Activated gamma-delta T cell treated with Interleukin-2 at 50 U/mL for 16 hours (primary cell): Measurements from ENCODE around the gene RNU1-3.
A peak's percentile ranks its signal among the peaks of the same experiment; 100 is the strongest.
"Not testable (repeated sequence)": the region's sequence is repeated elsewhere in the genome, so short reads cannot be mapped to it uniquely, and the experiment has no call there.

Source experiments
- DNase-seq: peaks from one replicate; pipeline ENCODE4 v3.0.0-alpha.2; 2020

The RNU1-3 gene

DNA sequence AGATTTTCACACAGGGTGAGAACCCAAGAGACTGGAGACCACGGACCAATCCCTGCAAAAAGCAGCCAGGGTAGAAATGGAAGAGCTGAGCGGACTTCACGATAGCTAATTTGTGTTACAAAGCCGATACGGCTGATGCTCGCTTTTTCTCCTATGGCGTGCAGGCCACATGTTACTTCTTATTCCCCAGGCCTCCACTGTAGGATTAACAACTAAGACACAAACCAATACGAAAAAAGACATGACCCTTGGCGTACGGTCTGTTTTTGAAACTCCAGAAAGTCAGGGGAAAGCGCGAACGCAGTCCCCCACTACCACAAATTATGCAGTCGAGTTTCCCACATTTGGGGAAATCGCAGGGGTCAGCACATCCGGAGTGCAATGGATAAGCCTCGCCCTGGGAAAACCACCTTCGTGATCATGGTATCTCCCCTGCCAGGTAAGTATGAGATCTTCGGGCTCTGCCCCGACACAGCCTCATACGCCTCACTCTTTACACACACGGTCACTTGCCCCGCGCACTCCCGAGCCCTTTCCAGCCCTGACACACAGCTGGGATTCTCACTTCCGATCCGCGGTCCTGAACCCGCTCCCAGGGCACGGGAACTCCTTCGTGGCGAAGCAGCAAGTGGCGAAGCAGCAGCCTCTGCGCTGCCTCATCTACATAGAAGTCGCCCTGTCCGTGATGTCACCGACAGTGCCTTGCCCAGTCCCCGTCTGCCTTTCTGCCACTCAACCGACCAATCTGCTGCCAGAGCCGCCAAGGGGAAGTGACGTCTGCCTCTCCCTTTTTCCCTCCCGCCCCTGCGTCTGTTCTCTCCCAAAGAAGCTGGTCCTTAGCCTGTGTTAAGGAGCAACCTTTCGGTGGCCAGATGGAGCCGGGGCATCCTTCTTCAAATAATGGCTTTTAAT is at the start of gene RNU1-3:
RNU1-3 (minus strand) TSS at position 447 of the 912 bp plus-strand sequence.
- not testable (repeated sequence) for DNase-seq

DNA sequence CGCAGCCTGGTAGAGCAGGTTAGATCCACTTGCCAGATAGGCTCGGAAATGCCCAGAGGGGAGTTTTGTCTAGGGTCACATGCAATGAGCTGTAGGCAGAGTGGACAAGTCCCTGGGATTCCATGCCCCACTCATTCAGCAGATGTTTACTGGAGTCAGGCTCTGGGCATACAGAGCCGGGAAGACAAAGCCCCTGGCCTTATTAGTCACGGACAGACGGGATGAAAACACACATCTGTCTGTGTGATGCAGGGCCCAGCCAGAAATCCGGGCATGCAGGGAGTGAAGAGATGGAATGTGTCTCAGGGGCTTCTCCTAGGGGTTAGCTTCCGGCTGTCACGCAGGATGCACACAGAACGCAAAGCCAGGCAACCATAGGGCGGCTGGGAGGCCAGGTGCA is 46.7 kb upstream of the RNU1-3 start:
- not testable (repeated sequence) for DNase-seq

DNA sequence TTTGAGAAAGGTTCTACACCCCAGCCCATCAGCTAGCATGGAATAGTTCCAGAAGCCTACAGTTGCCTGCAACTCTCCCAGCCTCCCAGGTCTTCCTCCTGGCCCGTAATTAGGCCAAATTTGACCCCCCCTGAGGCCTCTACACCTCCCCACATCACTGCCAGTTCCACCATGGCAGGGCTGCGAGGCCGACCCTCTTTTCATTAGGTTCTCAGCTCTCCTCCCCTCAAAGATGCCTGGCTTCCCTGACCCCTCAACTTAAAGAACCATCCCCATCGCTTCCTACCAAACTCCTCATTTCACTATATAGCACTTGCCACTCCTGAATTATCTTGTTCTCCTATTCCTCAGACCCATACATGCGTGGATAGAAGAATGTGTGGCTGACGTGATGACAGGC is 46.2 kb upstream of the RNU1-3 start:
- DNase-seq: not testable (repeated sequence)

DNA sequence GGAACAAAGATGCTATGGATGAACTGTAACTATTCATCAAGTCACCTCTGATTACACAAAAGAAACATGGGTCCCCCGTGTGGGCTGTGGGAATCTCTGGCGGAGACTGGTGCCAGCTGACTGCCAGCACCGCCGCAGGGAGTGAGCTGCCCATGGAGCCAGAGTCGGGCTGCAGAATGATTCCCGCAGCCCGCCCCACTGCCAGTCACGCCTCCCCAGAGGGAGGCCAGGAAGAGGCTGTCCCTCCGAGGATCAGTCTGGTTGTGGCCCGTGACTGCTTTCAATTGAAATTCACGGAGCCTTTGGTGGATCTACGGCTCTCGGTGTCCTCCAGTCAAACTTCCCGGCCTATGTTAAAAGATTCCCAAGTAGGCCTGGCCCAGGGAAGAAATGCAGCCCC is 45.8 kb upstream of the RNU1-3 start:
- DNase-seq: not testable (repeated sequence)

DNA sequence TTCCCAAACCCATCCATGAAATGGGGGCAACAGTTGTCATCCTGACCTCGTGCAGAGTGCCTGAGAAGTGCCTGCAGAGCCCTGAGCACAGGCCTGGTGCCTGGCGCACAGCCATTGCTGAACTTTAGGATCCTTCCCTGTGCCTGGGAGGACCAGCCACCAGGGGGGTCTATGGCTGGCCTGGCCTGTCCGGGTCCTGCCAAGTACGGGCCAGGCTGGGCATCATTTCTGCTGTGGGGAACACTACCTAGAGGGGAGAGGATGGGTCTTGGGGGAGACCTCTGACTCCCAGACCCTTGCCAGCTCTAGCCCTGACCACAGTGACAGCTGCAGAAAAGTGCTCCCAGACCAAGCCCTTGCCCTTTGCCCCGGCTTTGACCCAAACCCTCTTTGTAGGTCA is 45.4 kb upstream of the RNU1-3 start:
- not testable (repeated sequence) for DNase-seq

DNA sequence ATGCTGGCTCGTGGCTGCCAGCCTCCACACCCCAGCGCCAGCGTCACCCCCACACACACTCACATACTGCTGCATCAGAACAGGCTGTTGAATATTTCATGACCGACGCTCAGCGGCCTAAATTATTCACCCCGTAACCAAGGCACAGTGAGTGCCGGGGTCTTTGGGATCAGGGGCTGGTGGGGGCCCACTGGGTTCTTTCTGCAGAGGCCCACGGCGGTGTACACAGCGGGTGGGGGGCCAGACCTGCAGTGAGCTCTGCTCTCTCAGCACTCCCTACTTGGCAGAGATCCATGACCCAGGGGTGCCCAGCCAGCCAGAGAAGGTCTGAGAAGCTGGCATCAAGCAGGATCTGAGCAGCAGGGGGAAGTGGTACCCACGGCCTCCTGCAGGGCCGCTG is 43.9 kb upstream of the RNU1-3 start:
- DNase-seq: not testable (repeated sequence)

DNA sequence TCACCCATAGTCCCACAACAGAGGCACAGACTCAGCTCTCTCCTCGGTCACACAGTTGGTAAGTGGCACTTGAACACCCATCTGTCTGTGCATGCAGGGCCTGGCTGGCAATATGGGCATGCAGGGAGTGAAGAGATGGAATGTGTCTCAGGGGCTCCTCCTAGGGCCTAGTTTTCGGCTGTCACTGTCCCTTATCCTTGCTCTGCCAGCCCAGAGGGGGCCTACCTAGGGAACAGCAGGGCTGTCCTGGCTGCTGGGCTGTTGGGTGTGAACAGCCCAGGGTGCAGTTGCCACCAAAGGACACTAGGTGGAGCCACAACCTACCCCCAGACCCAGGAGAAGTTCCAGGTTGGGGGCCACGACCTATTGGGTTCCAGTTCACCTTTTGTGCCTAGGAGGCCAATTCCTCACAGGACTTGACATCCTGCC is 42.9 kb upstream of the RNU1-3 start:
- peak; percentile 44 for DNase-seq

DNA sequence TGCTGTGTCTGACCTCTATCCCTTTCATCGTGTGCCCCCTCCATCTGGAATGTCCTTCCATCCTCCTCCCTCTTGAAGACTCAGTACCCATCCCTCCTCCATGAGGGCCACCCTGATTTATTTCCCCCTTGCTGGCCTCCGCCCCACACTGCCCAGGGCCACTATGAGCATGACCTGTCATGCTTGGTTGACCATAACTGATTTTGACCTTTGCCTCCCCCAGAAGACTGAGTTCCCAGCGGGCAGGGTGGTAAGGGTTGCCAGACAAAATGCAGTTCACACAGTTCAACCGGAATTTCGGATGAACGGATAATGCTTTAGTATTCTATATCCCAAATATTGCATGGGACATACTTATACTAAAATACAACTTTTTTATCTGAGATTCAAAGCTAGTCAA is 42.0 kb upstream of the RNU1-3 start:
- DNase-seq: not testable (repeated sequence)

DNA sequence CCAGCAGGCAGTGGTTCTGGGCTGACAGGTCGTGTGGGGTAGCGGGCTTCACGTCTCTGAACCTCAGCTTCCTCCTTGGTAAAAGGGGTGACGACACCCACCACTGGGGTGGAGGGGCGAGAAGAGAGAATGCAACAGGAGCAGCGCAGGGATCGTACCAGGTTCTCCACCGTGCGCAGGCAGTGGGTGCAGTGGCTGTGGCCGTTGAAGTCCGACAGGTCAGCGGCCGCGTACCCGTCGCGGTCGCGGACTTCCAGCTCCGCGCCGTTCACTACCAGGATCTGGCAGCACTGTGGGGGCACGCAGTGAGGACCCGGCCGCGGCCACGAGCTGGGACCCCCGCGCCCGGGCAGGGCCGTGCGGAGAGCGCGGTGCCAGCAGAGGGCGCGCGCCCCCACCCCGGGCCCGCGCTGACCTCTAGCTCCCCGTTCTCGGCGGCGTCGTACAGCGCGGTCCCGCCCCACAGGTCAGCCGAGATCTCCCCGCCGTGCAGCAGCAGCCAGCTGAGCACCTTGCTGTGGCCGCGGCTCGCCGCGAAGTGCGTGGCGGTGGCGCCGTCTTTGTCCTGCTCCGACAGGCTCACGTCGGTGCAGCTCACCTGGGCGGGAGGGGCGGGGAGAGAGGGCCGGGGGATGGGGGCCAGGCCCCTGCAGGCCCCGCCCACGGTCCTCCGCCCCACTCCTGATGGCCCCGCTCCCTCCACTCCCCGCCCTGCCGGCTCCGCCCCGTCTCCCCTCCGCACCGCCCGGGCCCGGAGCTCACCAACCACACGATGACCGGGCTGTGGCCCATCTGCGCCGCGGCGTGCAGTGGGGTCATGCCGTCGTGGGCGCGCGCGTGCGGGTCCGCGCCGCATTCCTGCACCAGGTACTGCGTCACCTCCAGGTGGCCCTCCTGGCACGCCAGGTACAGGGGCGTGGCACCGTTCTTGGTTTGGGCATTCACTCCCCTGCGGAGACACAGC is 40.7 kb upstream of the RNU1-3 start:
- not testable (repeated sequence) for DNase-seq

DNA sequence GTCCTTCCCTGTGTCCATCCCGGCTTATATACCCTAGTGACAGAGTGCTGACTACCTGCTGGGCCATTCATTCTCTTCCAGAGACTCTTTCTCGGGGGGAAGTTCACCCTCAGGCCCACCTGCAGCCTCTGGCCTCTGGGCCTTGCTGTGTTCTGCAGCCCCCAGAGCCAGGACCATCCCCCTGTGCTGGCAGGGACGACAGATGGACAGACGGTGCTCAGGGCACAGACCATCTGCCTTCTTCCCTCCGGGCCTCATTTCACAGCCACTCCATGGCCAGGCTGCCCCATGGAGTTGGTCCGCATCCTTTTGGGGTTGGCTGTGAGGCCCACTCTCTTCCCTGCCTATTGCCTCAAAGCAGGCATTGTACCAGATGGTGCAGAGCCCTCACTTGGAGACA is 39.6 kb upstream of the RNU1-3 start:
- not testable (repeated sequence) for DNase-seq

DNA sequence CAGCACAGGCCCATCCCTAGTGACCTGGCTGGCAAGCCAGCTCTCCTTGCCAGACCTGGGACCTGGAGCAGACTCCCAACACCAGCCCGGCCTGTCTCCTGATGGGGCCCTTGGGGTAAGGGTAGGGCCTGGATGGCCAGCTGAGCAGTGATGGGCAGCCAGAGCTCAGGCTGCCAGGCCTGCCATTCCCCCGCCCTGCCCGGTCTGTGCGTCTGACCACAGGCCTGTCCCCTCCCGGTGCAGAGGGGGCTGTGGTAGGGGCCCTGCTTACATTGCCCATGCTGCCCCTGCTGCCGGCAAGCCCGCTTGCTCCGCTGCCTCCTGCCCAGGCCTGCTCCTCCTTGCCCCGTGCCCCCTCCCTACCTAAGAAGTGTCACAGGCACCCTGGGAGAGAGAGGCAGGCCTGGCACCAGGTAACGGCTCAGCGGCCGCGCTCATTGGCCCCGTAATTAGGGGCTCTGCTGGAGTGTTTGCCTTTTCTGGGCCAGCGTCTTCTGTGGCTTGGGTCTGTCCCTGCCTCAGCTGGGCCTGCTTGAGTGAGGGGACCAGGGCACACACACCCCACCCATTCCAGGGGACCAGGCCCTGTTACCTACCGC is 37.9 kb upstream of the RNU1-3 start:
- DNase-seq: not testable (repeated sequence)

DNA sequence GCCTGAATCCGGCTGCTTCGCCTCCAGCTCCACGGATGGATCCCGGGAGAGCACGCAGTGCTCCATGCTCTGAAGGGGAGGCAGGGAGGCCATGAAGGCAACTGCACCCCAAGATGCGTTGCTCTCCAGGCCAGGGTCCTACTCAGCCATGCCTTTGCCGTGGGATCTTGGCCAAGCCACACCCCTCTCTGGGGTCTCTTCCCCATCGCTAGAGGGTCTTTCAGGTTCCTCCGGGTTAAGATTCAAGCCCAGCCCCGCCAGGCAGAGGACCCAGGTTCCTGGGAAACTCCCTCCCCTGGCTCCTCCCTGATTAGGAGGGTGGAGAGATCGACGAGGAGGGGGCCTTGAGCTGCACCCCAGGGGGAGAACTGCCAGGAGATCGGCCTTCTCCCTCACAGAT is 37.3 kb upstream of the RNU1-3 start:
- not testable (repeated sequence) for DNase-seq

DNA sequence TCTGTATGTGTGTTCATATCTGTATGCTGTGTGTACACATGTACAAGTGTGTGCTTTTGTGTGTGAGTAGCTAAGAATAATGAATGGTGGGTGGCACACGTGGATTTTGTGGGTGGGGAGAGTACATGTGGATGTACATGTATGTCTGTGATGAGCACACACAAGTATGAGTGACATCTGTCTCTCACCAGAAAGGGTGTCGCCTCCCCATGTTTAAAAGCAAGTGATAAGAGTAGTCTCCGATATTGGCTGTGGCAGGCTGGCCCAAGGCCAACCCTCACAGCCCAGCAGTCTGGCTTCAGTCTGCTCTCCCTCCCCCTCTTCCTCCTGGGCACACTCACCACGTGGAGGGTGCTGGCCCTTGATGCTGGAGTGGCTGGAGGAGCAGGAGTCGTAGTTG is 36.9 kb upstream of the RNU1-3 start:
- DNase-seq: not testable (repeated sequence)

DNA sequence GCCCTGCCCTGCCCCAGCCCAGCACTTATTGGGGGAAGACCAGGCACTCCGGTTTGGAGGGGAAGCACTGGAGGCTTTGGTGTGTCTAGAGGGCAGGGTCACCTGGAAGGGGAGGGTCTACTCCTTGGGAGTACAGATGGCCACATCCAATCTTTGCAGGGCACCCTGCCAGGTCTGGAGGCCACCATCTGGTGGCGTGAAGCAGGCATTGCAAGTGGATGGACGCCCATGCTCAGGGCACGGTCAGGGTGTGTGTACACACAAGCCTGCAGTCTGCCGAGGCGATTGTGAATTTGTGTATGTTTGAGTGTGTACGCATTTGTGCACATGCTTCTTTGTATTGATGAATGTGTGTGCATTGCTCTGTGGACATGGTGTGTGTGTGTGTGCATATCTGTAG is 36.4 kb upstream of the RNU1-3 start:
- DNase-seq: not testable (repeated sequence)

DNA sequence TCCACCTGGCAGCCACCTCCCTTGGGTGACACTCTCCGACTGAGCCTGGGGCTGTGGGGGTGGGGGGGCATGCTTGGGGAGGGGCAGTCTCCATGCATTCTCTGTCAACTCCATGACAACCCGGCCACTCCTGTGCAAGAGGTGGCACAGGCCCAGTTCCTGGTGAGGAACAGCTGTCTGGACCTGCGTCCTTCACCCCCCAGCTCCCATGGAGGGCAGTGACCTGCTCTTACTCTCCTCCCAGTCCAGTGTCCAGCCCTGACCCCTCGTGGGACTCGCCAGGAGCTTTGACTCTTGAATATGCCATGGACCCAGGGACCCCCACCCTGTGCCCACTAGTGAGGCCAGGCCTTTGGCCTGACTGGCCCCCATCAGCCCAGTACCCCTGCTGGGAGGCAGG is 35.5 kb upstream of the RNU1-3 start:
- DNase-seq: not testable (repeated sequence)

DNA sequence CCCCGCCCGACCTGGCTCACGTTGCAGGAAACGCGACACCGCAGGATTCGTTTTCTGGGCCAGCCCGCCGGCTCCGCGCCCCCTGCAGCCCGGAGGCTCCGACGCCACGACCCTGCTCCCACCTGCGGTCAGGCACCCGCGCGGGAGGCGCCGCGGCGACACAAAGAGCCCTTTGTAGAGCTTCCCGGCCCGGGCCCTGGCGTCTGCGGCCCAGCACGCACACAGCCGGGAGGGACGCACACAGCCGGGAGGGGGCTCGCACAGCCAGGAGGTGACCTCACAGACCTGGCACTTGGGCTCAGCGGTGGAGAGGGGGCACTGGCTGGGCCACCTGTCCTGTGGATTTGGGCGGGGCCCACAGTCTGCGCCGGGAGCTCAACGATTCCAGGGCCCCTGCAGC is 34.4 kb upstream of the RNU1-3 start:
- DNase-seq: not testable (repeated sequence)

DNA sequence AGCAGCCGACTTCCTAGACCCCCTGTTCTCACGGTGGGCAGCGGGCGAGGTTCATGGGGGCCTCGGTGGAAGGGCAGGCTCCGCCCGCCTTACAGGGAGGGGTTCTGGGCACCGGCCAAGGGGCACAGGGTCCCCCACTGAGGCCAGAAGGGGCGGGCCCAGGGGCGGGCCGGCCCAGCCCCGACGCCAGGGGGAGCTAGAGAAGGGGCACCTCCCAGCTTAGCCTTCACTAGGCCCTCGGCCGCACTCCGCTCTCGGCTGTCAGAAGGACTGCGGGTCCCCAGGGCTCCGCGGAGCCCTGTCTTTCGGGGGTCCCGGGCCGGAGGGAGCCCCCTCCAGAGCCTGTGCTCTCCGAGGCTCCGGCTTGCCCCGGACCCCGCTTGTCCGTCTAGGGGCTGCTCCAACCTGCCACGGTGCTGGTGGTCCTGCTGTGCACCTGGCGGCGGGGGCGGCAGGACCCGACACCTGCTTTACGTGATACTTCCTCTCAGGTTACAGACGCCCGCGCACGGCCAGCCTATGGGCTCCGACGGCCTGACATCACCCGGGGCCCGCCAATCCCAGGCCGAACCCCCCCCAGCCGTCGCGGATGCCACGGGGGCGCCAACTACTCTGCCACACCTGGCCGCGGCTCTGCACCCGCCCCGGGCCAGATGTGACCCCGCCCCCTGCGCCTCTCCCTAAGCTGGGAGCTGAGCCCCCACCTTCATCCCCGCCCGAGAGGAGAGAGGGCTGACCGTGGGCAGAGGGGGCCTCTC is 33.6 kb upstream of the RNU1-3 start:
- DNase-seq: not testable (repeated sequence)

DNA sequence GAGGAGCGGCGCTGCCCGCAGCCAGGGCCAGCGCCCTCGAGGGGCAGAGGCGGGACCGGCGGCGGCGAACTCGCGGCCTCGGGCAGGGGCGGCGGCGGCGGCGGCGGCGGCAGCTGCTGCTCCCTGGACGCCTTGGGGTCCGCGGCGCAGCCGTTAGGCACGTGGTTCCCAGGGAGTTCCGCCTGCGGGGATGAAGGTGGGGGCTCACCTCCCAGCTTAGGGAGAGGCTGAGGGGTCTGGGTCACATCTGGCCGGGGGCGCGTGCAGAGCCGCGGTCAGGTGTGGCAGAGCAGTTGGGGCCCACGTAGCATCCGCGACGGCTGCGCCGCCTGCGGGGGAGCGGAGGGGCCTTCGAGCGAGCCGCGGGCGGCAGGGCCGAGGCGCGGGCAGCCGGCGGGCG is 32.7 kb upstream of the RNU1-3 start:
- not testable (repeated sequence) for DNase-seq

DNA sequence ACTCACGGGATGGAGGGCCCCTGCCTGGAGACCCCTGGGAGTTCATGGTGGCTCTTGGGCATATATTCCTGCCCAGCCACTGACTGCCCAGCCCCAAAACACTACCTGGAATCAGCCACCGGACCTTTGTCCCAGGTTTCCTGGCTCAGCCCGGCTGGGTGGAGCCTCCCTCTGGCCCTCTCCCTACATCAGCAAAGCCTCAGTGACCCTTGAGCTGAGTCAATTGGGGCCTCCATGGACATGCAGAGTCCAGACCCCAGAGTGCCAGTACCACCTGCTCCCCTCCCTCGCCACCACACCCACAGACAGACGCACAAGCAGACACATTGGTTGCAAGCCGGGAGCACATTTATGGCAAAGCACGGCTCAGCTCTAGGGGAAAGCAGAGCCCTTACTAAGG is 30.4 kb upstream of the RNU1-3 start:
- DNase-seq: not testable (repeated sequence)

DNA sequence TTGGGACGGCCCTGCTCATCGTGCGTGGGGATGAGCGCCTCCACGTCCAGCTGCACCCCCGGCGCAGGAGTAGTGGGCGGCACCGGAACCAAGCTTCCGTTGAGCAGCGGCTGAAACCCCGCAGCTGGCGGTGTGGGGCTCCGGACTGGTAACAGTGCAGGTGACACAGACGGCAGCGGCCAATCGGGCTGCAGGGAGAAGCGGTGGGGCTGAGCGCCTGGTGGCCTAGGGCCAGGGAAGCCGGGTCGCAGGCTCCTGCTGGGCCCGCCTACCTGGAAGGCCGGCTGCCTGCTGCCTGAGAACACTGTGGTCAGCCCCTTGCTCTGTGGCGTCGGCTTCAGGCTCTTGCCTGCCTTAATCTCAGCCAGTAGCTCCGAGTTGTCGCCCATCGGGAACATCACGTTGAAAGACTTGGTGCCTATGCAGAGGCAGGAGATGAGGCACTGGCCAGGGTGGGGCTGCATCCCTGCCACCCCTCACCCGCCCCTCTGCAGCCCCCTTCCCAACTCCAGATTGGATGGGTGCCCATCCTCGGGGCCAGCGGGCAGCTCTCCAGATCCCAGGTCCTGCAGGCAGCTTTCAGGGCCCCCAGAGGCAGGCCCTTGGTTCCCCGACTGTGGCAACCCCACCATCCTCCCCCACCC is 29.9 kb upstream of the RNU1-3 start:
- DNase-seq: not testable (repeated sequence)

DNA sequence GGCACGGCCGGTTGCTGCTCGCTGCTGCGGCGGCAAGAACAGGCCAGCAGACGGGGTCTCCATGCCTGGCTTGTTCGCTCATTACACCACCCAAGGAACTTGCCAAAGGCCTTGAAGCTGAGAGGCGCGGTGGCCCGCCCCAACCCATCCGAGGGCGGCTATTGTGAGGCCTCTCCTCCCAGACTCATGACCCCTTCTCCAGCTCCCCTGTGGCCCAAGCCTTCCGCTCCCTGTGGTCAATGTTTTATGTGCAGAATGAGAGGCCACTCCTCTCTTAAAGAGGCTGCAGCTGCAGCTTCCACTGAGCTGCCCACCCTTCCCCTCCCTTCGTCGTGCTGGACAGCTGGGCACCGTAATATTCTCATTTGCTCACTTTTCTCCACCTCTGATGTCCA is 27.6 kb upstream of the RNU1-3 start:
- not testable (repeated sequence) for DNase-seq
